DOHH2 (cell line): ENCODE results near the gene AHRR.

ENCODE experiments used
- CTCF ChIP-seq: fragments of 200-600 bp; sonication (generic); IDR thresholded peaks from one replicate; pipeline ENCODE4 v1.5.1; 2014; ENCODE audit warnings: antibody characterized with exemption, mild to moderate bottlenecking, low read depth, low read length; ENCODE audit not compliant: poor library complexity, severe bottlenecking
- EZH2phosphoT487 ChIP-seq: fragments of 200-600 bp; sonication (generic); IDR thresholded peaks from 2 replicates; pipeline ENCODE4 v1.6.1; 2017; ENCODE audit warnings: borderline replicate concordance, mild to moderate bottlenecking, antibody characterized with exemption, low read length, moderate library complexity, mixed read lengths

GRCh38 chr5:422323-423232, 101.1 kb downstream of the AHRR start:
- TF ChIP-seq CTCF (no peak), EZH2phosphoT487 (no peak)
